Skeletal muscle tissue (tissue), 4 donors: ENCODE measurements around the gene TSG101. TPM values are rescaled to one million over a fixed set of nuclear protein-coding genes. Genes with fewer than 3 reads are reported as not detected.

Experiments used
- H3K27ac ChIP-seq: one replicate; pipeline ENCODE4 v1.7.0; 2013; ENCODE audit warnings: mild to moderate bottlenecking, low read depth, low read length, inconsistent platforms
- H3K27me3 ChIP-seq, 3 donors: one replicate each; pipeline ENCODE4 v1.7.0; 2013; ENCODE audit warnings: low read length in 3 of 3; ENCODE audit not compliant: control insufficient read depth in 3 of 3, insufficient read depth in 3 of 3
- H3K36me3 ChIP-seq, 3 donors: one replicate each; pipeline ENCODE4 v1.7.0; 2013; ENCODE audit warnings: low read length in 3 of 3; ENCODE audit not compliant: control insufficient read depth in 3 of 3, insufficient read depth in 3 of 3
- H3K4me1 ChIP-seq, 3 donors: one replicate each; pipeline ENCODE4 v1.7.0; 2013; ENCODE audit warnings: low read length in 3 of 3, mild to moderate bottlenecking in 3 of 3; ENCODE audit not compliant: control insufficient read depth in 3 of 3, insufficient read depth in 3 of 3
- H3K4me3 ChIP-seq, 3 donors: one replicate each; pipeline ENCODE4 v1.7.0; 2013; ENCODE audit warnings: low read length in 3 of 3
- H3K9ac ChIP-seq, 3 donors: one replicate each; pipeline ENCODE4 v1.7.0; 2013; ENCODE audit warnings: low read length in 3 of 3, mild to moderate bottlenecking in 3 of 3, moderate library complexity in 2 of 3, low read depth in 1 of 3
- H3K9me3 ChIP-seq, 3 donors: one replicate each; pipeline ENCODE4 v1.7.0; 2013; ENCODE audit warnings: low read length in 3 of 3; ENCODE audit not compliant: control insufficient read depth in 3 of 3
- total RNA-seq: library from RNA; depleted of rRNA; stranded (reverse); fragments of >200 nt; gene quantifications from one replicate; pipeline ENCODE4 v1.2.3, GENCODE V29; 2014
- donor health status: Osteomylitis.

The TSG101 gene
- total RNA-seq, 1 donor from 2014 or later = 45.4 TPM

DNA sequence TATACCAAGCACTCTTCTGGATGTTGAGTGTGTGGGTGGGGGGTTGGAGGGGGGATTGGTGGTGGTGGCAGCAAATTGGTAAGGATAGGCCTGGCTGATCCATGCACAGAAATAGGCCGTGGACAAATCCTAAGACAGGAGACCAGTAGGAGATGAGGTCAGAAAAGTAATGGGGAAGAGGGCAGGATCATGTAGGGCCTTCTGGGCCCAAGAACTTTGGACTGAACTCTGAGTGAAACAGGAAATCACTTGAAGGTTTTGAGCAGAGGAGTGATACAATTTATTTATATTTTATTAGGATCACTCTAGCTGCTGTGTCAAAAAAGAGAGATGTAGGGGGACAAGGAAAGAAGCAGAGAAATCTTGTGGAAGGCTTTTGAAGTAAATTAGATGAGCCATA, 28.7 kb downstream of the TSG101 start:
- Histone ChIP-seq H3K27ac (no peak overlapping the region), H3K4me1 (peaks cover 0 to 3% (median 2%) of the 10 kb centered on the region in 3 donors), H3K4me3 (no peak overlapping the region), H3K36me3 (peaks cover 16 to 49% (median 45%) of the 10 kb centered on the region in 3 donors), H3K9ac (no peak overlapping the region), H3K9me3 (no peaks in the 10 kb centered on the region), H3K27me3 (no peaks in the 10 kb centered on the region)

DNA sequence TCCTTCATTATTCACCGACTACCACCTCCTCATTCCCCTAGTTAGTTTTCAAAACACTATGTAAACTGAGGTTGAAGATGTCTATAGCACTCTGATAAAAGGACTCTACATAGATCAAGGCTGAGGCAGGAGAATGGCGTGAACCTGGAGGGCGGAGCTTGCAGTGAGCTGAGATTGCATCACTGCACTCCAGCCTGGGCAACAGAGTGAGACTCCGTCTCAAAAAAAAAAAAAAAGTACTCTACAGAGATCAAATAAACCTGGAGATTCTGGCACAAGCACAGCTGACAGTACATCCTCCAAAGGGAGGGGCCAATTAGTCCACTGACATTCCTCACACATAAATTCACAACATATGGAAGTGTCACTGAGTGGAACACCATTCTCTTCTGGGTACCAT, 31.0 kb downstream of the TSG101 start:
- Histone ChIP-seq H3K4me1 (peaks cover 0 to 3% (median 2%) of the 10 kb centered on the region in 3 donors), H3K9ac (no peak overlapping the region), H3K27ac (no peak overlapping the region), H3K4me3 (no peak overlapping the region), H3K36me3 (peaks cover 6 to 38% (median 34%) of the 10 kb centered on the region in 3 donors), H3K27me3 (no peaks in the 10 kb centered on the region), H3K9me3 (no peaks in the 10 kb centered on the region)

DNA sequence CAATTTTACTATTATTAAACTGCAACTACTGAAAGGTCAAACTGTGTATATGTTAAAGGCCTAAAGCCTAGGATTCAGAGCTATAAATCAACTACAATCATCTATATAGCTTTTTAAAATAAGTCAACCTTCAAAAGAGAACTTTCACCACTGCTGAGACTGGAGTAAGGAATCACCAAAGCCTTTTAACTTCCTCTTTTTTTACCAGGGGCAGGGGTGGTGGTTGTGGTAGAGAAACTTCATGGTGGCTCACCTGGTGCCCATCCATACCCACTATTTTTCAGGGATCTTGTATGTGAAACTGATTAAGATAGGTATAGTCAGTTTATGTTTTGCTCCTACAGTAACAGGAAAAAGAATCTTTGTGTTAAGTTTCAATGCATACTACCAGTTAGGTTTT, 31.5 kb downstream of the TSG101 start:
- H3K4me1 ChIP-seq = peaks cover 0 to 3% (median 2%) of the 10 kb centered on the region in 3 donors
- H3K36me3 ChIP-seq = peaks cover 8 to 37% (median 36%) of the 10 kb centered on the region in 3 donors
- H3K9me3 ChIP-seq = no peaks in the 10 kb centered on the region
- H3K27ac ChIP-seq = no peak overlapping the region
- H3K9ac ChIP-seq = no peak overlapping the region
- H3K27me3 ChIP-seq = no peaks in the 10 kb centered on the region
- no peak overlapping the region for H3K4me3 ChIP-seq

DNA sequence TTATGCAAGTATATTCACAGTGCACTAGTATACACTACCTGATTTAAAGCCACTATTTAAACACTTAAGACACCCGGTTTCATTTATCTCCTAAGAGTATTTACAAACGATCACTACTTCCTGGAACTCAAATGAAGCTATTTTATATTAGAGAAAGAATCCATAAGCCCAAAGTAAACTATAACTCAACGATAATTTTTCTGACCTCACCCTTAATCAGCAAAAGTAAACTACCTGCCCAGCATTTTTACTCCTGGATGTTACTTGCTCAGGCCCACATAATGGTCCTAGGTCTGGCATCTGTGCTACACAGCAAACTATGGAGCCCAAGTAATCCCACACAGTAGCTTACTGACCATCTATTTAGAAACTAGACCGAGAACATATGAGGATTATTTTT, 33.4 kb downstream of the TSG101 start:
- Histone ChIP-seq H3K36me3 (peaks cover 8 to 27% (median 25%) of the 10 kb centered on the region in 3 donors), H3K27ac (peak overlapping the region; percentile 1), H3K4me1 (peaks cover 0 to 3% (median 2%) of the 10 kb centered on the region in 3 donors), H3K9ac (peak overlapping the region in 1 of 3 donors; percentile 7), H3K27me3 (no peaks in the 10 kb centered on the region), H3K4me3 (no peak overlapping the region), H3K9me3 (no peaks in the 10 kb centered on the region)

DNA sequence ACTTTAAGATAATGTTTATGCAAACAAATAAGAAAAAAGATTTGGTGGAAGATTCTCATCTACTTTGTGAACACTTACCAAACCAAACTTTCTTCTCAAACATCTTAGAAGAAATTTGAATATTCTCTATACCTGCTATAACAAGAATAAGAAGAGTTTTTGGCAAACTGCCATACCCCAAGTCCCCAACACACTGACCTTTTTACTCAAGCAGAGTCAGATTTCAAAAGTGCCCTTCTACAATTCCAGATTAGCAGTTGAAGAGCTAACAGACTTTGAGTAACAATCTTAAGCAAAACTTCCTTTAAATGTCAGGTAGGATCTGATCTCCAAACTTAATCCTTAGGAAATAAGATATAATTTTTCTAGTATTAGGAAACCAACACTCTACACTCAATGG, 33.9 kb downstream of the TSG101 start:
- Histone ChIP-seq H3K27ac (peak overlapping the region; percentile 1), H3K9me3 (no peaks in the 10 kb centered on the region), H3K36me3 (peaks cover 11 to 24% (median 23%) of the 10 kb centered on the region in 3 donors), H3K9ac (peak overlapping the region in 2 of 3 donors; percentile 7 to 45), H3K4me3 (no peak overlapping the region), H3K4me1 (peaks cover 0 to 3% (median 2%) of the 10 kb centered on the region in 3 donors), H3K27me3 (no peaks in the 10 kb centered on the region)

DNA sequence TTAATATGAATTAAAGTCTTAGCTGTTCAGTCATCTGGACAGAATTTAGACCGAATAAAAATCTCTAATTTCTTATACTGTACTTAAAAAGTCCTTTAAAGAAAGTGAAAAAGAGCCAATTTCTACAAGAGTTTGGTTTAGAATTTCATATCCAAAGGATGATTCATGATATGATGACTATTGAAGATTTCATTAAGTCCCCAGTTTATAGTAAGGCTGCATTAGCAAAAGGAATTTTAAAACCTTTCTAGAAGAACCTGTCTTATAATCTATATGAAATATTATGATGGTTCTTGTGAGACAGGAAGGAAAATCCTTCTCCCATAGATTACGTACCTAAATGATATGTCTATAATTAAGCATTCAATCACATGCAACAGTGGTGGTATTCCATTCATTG, 34.8 kb downstream of the TSG101 start:
- H3K4me3 ChIP-seq = no peak overlapping the region
- H3K9ac ChIP-seq = no peak overlapping the region
- no peaks in the 10 kb centered on the region for H3K9me3 ChIP-seq
- H3K27me3 ChIP-seq = no peaks in the 10 kb centered on the region
- H3K27ac ChIP-seq = no peak overlapping the region
- H3K36me3 ChIP-seq = peaks cover 11 to 24% (median 22%) of the 10 kb centered on the region in 3 donors
- H3K4me1 ChIP-seq = peaks cover 0 to 3% (median 2%) of the 10 kb centered on the region in 3 donors

DNA sequence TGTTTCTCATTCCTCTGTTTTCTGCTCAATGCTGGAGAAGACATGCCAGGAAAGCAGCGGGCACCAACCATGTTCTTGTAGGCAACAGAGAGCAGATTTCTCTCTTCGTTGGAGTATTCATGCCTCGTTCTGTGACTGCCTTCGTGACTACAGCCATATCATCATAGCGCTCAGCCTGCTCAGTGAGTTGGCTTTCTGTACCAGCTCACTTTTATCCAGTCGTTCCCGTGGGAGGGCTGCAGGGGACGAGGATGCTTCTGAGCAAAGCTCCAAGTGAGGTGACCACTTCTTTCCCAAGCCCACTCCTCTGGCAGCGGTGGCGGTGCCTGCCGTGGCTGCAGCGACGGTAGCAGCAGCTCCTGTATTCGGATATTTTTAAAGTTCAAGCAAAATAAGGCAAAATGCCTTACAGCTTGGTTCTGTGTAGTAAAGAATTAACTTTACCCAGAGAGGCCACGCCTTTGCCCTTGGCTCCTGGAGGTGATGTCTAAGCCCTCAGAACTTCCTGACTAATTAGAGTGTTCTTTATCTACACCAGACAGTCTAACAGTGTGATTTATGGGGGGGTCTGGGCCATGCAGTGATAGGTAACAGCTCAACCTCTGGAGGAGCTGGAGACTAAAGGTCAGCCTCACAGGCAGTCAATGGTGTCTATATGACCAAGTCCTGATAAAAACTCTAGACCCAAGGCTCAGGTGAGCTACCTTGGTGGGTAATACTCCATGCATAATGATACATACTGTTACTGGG, 35.8 kb downstream of the TSG101 start:
- Histone ChIP-seq H3K27me3 (no peaks in the 10 kb centered on the region), H3K9ac (no peak overlapping the region), H3K36me3 (peaks cover 7 to 28% (median 22%) of the 10 kb centered on the region in 3 donors), H3K27ac (no peak overlapping the region), H3K4me1 (peaks cover 0 to 3% (median 2%) of the 10 kb centered on the region in 3 donors), H3K4me3 (no peak overlapping the region), H3K9me3 (no peaks in the 10 kb centered on the region)

DNA sequence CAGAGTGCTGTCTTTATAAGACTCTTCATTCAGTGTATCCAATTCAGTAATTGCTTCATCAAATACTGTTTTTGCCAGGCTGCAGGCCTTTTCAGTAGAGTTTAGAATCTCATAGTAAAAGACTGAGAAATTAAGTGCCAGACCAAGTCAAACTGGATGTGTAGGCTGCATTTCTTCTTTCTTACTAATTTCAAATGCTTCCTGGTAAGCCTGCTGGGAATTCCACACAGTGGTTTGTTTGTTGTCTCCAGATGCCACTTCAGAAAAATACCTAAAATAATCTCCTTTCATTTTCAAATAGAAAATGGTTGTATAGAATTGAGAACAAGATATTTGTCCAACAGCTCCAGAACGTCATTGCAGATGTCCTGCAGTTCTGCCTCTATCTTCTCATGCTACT, 36.4 kb downstream of the TSG101 start:
- peaks cover 0 to 3% (median 2%) of the 10 kb centered on the region in 3 donors for H3K4me1 ChIP-seq
- no peaks in the 10 kb centered on the region for H3K27me3 ChIP-seq
- H3K27ac ChIP-seq = no peak overlapping the region
- H3K9me3 ChIP-seq = no peaks in the 10 kb centered on the region
- H3K9ac ChIP-seq = no peak overlapping the region
- no peak overlapping the region for H3K4me3 ChIP-seq
- peaks cover 7 to 26% (median 22%) of the 10 kb centered on the region in 3 donors for H3K36me3 ChIP-seq

DNA sequence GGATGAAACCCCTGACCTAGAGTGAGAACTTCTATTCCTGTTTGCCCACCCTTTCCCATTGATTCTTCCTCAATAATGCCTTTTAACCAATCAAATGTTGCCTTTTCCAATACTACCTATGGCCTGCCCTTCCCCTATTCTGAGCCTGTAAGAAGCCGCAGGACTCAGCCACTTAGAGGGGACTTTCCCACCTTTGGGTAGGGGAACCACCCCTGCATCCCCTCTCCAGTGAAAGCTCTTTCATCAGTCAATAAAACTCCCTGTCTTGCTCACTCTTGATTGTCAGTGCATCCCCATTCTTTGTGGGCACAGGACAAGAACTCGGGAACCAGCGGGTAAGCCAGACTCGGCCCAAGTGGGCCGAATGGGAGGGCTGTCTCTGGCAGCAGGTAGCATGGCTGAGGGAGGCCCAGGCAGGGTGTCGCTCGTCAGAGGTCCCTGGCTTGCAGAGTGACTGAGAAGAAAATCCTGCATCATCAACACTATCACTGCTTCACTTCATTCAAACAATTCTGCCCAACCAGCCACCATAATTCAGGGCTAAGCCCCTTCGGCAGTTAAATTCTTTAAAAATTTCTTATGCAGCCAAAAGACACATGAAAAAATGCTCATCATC, 40.7 kb downstream of the TSG101 start:
- no peak overlapping the region for H3K27ac ChIP-seq
- H3K4me1 ChIP-seq = no peaks in the 10 kb centered on the region
- H3K9ac ChIP-seq = no peak overlapping the region
- H3K9me3 ChIP-seq = no peaks in the 10 kb centered on the region
- no peaks in the 10 kb centered on the region for H3K27me3 ChIP-seq
- peaks cover 23 to 43% (median 39%) of the 10 kb centered on the region in 3 donors for H3K36me3 ChIP-seq
- H3K4me3 ChIP-seq = no peak overlapping the region

DNA sequence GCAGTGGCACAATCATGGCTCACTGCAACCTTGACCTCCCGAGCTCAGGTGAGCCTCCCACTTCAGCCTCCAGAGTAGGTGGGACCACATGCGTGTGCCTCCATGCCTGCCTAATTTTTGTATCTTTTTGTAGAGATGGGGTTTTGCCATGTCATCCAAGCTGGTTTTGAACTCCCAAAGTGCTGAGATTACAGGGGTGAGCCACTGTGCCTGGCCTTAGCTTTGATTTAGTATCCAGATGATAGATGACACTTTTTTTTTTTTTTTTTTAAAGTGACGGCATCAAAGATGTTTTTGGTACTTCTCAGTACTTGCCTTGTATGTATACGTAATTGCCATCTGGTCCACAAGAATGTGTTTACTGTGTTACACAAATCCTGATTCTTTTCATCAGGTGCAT, 47.7 kb downstream of the TSG101 start:
- Histone ChIP-seq H3K27me3 (no peaks in the 10 kb centered on the region), H3K4me3 (no peak overlapping the region), H3K4me1 (no peaks in the 10 kb centered on the region), H3K27ac (no peak overlapping the region), H3K36me3 (peaks cover 36 to 74% (median 69%) of the 10 kb centered on the region in 3 donors), H3K9me3 (no peaks in the 10 kb centered on the region), H3K9ac (no peak overlapping the region)
